Activated CD4-positive, alpha-beta T cell treated with anti-CD3 and anti-CD28 coated beads, Interleukin-2, amount 50 U/mL, for 48 hours (primary cell): ENCODE results near the gene MAP3K19.
"Not testable (repeated sequence)": the region's sequence is repeated elsewhere in the genome, so short reads cannot be mapped to it uniquely, and the experiment has no call there.

ENCODE experiments used
- DNase-seq, 2 experiments: peaks; one replicate each; pipeline ENCODE4 v3.0.0-alpha.2; 2020

MAP3K19 gene

GRCh38 chr2:134982603-134983002 is 64.6 kb downstream of the MAP3K19 start:
- no peak for DNase-seq

- DNase-seq: no peak
These were observed 66.6 kb downstream of the MAP3K19 start for GRCh38 chr2:134980639-134981038.

- no peak for DNase-seq
These were observed 68.0 kb downstream of the MAP3K19 start for GRCh38 chr2:134979221-134979620.

- not testable (repeated sequence) for DNase-seq
These were observed 70.1 kb downstream of the MAP3K19 start for GRCh38 chr2:134977104-134977503.

- no peak for DNase-seq
These were observed 71.1 kb downstream of the MAP3K19 start for GRCh38 chr2:134976074-134976702.

GRCh38 chr2:134975281-134976009 is 71.8 kb downstream of the MAP3K19 start:
- no peak for DNase-seq

- no peak for DNase-seq
These were observed 73.8 kb downstream of the MAP3K19 start for GRCh38 chr2:134973241-134974138.

GRCh38 chr2:134967166-134967565 is 80.1 kb downstream of the MAP3K19 start:
- DNase-seq: not testable (repeated sequence)

- DNase-seq: no peak
These were observed 89.8 kb downstream of the MAP3K19 start for GRCh38 chr2:134957477-134957876.

GRCh38 chr2:134955744-134956143 is 91.5 kb downstream of the MAP3K19 start:
- DNase-seq: no peak

GRCh38 chr2:134954065-134954464 is 93.2 kb downstream of the MAP3K19 start:
- DNase-seq: no peak

GRCh38 chr2:134952608-134953007 is 94.6 kb downstream of the MAP3K19 start:
- DNase-seq: no peak

- DNase-seq: no peak
These were observed 96.4 kb downstream of the MAP3K19 start for GRCh38 chr2:134950886-134951285.

GRCh38 chr2:134949981-134950708 is 97.1 kb downstream of the MAP3K19 start:
- no peak for DNase-seq

- DNase-seq: no peak
These were observed 101.2 kb downstream of the MAP3K19 start for GRCh38 chr2:134946073-134946472.

GRCh38 chr2:134944975-134945374 is 102.3 kb downstream of the MAP3K19 start:
- no peak for DNase-seq

GRCh38 chr2:134943540-134943939 is 103.7 kb downstream of the MAP3K19 start:
- DNase-seq: no peak

GRCh38 chr2:134936691-134937090 is 110.6 kb downstream of the MAP3K19 start:
- no peak for DNase-seq

- no peak for DNase-seq
These were observed 112.6 kb downstream of the MAP3K19 start for GRCh38 chr2:134934641-134935040.

- DNase-seq: no peak
These were observed 113.1 kb downstream of the MAP3K19 start for GRCh38 chr2:134934150-134934549.

- no peak for DNase-seq
These were observed 113.5 kb downstream of the MAP3K19 start for GRCh38 chr2:134933732-134934131.

GRCh38 chr2:134932864-134933526 is 114.3 kb downstream of the MAP3K19 start:
- no peak for DNase-seq
